HepG2 (cell line): ENCODE results near the gene SDC4. TPM values are rescaled to one million over a fixed set of nuclear protein-coding genes. Genes with fewer than 3 reads are reported as not detected.

ENCODE experiments used
- CENPX ChIP-seq: sonication (generic); formaldehyde crosslinking; IDR thresholded peaks from 2 replicates; pipeline ENCODE4 v1.9.0; 2021; ENCODE audit warnings: mild to moderate bottlenecking, missing genetic modification reagents, moderate library complexity
- GFI1 ChIP-seq: sonication (generic); formaldehyde crosslinking; IDR thresholded peaks from 2 replicates; pipeline ENCODE4 v1.5.0; 2020; ENCODE audit warnings: missing genetic modification reagents, mild to moderate bottlenecking, borderline replicate concordance
- HIVEP1 ChIP-seq: sonication (generic); formaldehyde crosslinking; IDR thresholded peaks from 2 replicates; pipeline ENCODE4 v1.4.0; 2020; ENCODE audit warnings: mild to moderate bottlenecking, missing genetic modification reagents
- HOXA5 ChIP-seq: sonication (generic); formaldehyde crosslinking; IDR thresholded peaks from 2 replicates; pipeline ENCODE4 v1.4.0; 2020; ENCODE audit warnings: missing genetic modification reagents
- RXRA ChIP-seq: sonication (generic); formaldehyde crosslinking; IDR thresholded peaks from 2 replicates; pipeline ENCODE4 v1.5.1; 2020; ENCODE audit warnings: missing genetic modification reagents
- RXRB ChIP-seq: IDR thresholded peaks from 2 replicates; pipeline ENCODE4 v1.6.1; 2016; ENCODE audit warnings: borderline replicate concordance, missing genetic modification reagents, missing compliant biosample characterization
- TRIM24 ChIP-seq: sonication (generic); formaldehyde crosslinking; IDR thresholded peaks from 2 replicates; pipeline ENCODE4 v1.8.0; 2022; ENCODE audit warnings: mild to moderate bottlenecking, missing genetic modification reagents
- U2AF1 ChIP-seq: fragments of 200-400 bp; formaldehyde crosslinking; optimal IDR thresholded peaks from 2 replicates; pipeline ENCODE3; 2017; ENCODE audit warnings: mild to moderate bottlenecking, low read depth, low read length
- ZBTB7B ChIP-seq: sonication (generic); formaldehyde crosslinking; IDR thresholded peaks from 2 replicates; pipeline ENCODE4 v1.4.0; 2020; ENCODE audit warnings: missing genetic modification reagents
- ZNF30 ChIP-seq: sonication (generic); formaldehyde crosslinking; IDR thresholded peaks from 2 replicates; pipeline ENCODE4 v1.5.0; 2020; ENCODE audit warnings: mild to moderate bottlenecking, missing genetic modification reagents
- ZNF549 ChIP-seq: sonication (generic); formaldehyde crosslinking; IDR thresholded peaks from 2 replicates; pipeline ENCODE4 v1.5.0; 2020; ENCODE audit warnings: missing genetic modification reagents
- ZNF713 ChIP-seq: sonication (generic); formaldehyde crosslinking; IDR thresholded peaks from 2 replicates; pipeline ENCODE4 v1.4.0; 2020; ENCODE audit warnings: mild to moderate bottlenecking, missing genetic modification reagents
- ZNF775 ChIP-seq: sonication (generic); formaldehyde crosslinking; IDR thresholded peaks from 2 replicates; pipeline ENCODE4 v1.4.0; 2020; ENCODE audit warnings: missing genetic modification reagents, mild to moderate bottlenecking, moderate library complexity, borderline replicate concordance
- polyA plus RNA-seq, 8 experiments: library from polyadenylated mRNA; depleted of rRNA in 3 of 8; stranded (reverse) in 7 of 8; unstranded in 1 of 8; fragments of >200 nt; fragmentation: Illumina TruSeq in 4 of 8; extraction: Trizol in 4 of 8; gene quantifications; 2 replicates each; pipeline versions ENCODE4 v1.2.1 to v1.2.3, GENCODE V29; 2011 to 2016; ENCODE audit warnings: low read depth in 4 of 8, missing spikeins in 1 of 8, mixed read lengths in 1 of 8; ENCODE audit not compliant: insufficient read depth in 1 of 8
- total RNA-seq, 5 experiments: library from RNA; depleted of rRNA; stranded (reverse); fragments of >200 nt; fragmentation: Illumina TruSeq; extraction: Trizol; gene quantifications; 2 replicates each; pipeline ENCODE4 v1.2.3, GENCODE V29; 2016; ENCODE audit warnings: low read depth in 1 of 5
- TF ChIP-seq, protein P1 (sequence below): sonication (generic); formaldehyde crosslinking; IDR thresholded peaks from 2 replicates; pipeline ENCODE4 v1.5.0; 2020; ENCODE audit warnings: mild to moderate bottlenecking, missing genetic modification reagents
- TF ChIP-seq, protein P2 (sequence below): sonication (generic); formaldehyde crosslinking; conservative IDR thresholded peaks from 2 replicates; pipeline ENCODE4 v1.8.0; 2022; ENCODE audit warnings: low read depth, missing genetic modification reagents
- TF ChIP-seq, protein P3 (sequence below): sonication (generic); formaldehyde crosslinking; IDR thresholded peaks from 2 replicates; pipeline ENCODE4 v1.4.0; 2020; ENCODE audit warnings: low read depth, missing genetic modification reagents
- TF ChIP-seq, protein P4 (sequence below): sonication (generic); formaldehyde crosslinking; IDR thresholded peaks from 2 replicates; pipeline ENCODE4 v1.8.1; 2023; ENCODE audit warnings: missing genetic modification reagents, inconsistent platforms, borderline replicate concordance
- TF ChIP-seq, protein P5 (sequence below): sonication (generic); formaldehyde crosslinking; IDR thresholded peaks from 2 replicates; pipeline ENCODE4 v1.4.0; 2020; ENCODE audit warnings: mild to moderate bottlenecking, missing genetic modification reagents, borderline replicate concordance

The SDC4 gene
- total and polyA plus RNA-seq, 2 of the 13 experiments (the other 11 are each of a cell fraction or from before 2014, with no cell fraction given), result 49.0 to 65.1 TPM

DNA sequence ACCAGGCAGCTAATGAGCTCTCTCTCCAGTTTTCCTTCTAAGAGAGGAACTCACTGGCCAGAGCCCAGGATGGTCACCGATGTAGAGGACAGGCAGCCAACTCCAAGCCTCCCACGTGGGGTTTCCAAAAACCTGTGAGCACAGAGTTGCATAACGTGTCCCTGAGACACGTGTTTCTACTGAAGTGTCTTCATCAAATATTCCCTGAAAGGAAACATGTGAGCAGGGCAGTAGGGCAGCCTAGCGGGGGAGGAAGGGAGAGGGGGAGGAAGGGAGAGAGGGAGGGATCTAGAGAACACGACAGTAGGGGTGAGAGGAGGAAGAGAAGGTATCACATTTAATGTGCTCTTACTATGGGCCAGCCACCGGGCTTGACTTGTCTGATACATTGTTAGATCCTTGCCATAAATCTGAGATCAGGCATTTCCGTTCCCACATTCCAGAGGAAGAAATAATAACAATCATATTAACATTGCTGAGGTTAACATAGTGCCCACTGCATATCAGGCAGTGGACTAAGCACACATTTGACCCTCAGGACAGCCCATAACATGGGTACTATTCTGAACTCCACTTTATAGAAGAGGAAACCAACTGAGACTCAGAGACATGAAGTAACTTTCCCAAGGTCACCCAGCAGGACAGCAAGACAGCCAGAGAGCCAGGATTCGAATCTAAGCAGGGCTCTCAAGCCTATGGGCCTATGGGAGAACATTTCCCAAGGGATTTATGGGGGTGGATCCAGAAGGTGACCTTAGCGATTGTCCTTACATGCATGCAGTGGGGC is 10.3 kb upstream of the SDC4 start (continued):
- TF ChIP-seq, protein P1, sequence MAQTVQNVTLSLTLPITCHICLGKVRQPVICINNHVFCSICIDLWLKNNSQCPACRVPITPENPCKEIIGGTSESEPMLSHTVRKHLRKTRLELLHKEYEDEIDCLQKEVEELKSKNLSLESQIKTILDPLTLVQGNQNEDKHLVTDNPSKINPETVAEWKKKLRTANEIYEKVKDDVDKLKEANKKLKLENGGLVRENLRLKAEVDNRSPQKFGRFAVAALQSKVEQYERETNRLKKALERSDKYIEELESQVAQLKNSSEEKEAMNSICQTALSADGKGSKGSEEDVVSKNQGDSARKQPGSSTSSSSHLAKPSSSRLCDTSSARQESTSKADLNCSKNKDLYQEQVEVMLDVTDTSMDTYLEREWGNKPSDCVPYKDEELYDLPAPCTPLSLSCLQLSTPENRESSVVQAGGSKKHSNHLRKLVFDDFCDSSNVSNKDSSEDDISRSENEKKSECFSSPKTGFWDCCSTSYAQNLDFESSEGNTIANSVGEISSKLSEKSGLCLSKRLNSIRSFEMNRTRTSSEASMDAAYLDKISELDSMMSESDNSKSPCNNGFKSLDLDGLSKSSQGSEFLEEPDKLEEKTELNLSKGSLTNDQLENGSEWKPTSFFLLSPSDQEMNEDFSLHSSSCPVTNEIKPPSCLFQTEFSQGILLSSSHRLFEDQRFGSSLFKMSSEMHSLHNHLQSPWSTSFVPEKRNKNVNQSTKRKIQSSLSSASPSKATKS, result no peak
- TF ChIP-seq ZNF549 (CRISPR knock-in tag), result no peak
- TF ChIP-seq, protein P2, sequence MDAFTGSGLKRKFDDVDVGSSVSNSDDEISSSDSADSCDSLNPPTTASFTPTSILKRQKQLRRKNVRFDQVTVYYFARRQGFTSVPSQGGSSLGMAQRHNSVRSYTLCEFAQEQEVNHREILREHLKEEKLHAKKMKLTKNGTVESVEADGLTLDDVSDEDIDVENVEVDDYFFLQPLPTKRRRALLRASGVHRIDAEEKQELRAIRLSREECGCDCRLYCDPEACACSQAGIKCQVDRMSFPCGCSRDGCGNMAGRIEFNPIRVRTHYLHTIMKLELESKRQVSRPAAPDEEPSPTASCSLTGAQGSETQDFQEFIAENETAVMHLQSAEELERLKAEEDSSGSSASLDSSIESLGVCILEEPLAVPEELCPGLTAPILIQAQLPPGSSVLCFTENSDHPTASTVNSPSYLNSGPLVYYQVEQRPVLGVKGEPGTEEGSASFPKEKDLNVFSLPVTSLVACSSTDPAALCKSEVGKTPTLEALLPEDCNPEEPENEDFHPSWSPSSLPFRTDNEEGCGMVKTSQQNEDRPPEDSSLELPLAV (CRISPR knock-in tag), result no peak
- no peak for TF ChIP-seq RXRA (CRISPR knock-in tag)
- 0 out of 2 replicates have a peak, but pooled peaks have one; percentile 5 for TF ChIP-seq ZBTB7B
- 0 out of 2 replicates have a peak, but pooled peaks have one; percentile 43 for TF ChIP-seq TRIM24 (CRISPR knock-in tag)
- no peak for TF ChIP-seq ZNF30 (CRISPR knock-in tag)
- TF ChIP-seq, protein P3, sequence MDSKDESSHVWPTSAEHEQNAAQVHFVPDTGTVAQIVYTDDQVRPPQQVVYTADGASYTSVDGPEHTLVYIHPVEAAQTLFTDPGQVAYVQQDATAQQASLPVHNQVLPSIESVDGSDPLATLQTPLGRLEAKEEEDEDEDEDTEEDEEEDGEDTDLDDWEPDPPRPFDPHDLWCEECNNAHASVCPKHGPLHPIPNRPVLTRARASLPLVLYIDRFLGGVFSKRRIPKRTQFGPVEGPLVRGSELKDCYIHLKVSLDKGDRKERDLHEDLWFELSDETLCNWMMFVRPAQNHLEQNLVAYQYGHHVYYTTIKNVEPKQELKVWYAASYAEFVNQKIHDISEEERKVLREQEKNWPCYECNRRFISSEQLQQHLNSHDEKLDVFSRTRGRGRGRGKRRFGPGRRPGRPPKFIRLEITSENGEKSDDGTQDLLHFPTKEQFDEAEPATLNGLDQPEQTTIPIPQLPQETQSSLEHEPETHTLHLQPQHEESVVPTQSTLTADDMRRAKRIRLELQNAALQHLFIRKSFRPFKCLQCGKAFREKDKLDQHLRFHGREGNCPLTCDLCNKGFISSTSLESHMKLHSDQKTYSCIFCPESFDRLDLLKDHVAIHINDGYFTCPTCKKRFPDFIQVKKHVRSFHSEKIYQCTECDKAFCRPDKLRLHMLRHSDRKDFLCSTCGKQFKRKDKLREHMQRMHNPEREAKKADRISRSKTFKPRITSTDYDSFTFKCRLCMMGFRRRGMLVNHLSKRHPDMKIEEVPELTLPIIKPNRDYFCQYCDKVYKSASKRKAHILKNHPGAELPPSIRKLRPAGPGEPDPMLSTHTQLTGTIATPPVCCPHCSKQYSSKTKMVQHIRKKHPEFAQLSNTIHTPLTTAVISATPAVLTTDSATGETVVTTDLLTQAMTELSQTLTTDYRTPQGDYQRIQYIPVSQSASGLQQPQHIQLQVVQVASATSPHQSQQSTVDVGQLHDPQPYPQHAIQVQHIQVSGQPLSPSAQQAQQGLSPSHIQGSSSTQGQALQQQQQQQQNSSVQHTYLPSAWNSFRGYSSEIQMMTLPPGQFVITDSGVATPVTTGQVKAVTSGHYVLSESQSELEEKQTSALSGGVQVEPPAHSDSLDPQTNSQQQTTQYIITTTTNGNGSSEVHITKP, result no peak
- TF ChIP-seq, protein P4, sequence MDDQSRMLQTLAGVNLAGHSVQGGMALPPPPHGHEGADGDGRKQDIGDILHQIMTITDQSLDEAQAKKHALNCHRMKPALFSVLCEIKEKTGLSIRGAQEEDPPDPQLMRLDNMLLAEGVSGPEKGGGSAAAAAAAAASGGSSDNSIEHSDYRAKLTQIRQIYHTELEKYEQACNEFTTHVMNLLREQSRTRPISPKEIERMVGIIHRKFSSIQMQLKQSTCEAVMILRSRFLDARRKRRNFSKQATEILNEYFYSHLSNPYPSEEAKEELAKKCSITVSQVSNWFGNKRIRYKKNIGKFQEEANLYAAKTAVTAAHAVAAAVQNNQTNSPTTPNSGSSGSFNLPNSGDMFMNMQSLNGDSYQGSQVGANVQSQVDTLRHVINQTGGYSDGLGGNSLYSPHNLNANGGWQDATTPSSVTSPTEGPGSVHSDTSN (CRISPR knock-in tag), result no peak
- TF ChIP-seq ZNF713 (CRISPR knock-in tag), result no peak
- no peak for TF ChIP-seq GFI1 (CRISPR knock-in tag)
- no peak for TF ChIP-seq ZNF775 (CRISPR knock-in tag)
- TF ChIP-seq, protein P5, sequence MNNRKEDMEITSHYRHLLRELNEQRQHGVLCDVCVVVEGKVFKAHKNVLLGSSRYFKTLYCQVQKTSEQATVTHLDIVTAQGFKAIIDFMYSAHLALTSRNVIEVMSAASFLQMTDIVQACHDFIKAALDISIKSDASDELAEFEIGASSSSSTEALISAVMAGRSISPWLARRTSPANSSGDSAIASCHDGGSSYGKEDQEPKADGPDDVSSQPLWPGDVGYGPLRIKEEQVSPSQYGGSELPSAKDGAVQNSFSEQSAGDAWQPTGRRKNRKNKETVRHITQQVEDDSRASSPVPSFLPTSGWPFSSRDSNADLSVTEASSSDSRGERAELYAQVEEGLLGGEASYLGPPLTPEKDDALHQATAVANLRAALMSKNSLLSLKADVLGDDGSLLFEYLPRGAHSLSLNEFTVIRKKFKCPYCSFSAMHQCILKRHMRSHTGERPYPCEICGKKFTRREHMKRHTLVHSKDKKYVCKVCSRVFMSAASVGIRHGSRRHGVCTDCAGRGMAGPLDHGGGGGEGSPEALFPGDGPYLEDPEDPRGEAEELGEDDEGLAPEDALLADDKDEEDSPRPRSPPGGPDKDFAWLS (CRISPR knock-in tag), result no peak
- peak; percentile 42; the same call in 1 of the 2 replicates for TF ChIP-seq RXRB
- no peak for TF ChIP-seq HOXA5 (CRISPR knock-in tag)
- TF ChIP-seq HIVEP1 (CRISPR knock-in tag), result no peak
- no peak for TF ChIP-seq CENPX (CRISPR knock-in tag)
- no peak for TF ChIP-seq U2AF1
